GM21825 (cell line): ENCODE measurements around the gene POU4F1.

Experiments used
- ATAC-seq: cut with Tn5 transposase; IDR thresholded peaks from one replicate; pipeline ENCODE4 v1.9.1; 2021; ENCODE audit warnings: mild to moderate bottlenecking, moderate library complexity; ENCODE audit not compliant: unreplicated experiment

The POU4F1 gene

GRCh38 chr13:78593652-78594455 is 9.5 kb downstream of the POU4F1 start:
- ATAC-seq, result no peak

GRCh38 chr13:78593129-78593528 is 10.2 kb downstream of the POU4F1 start:
- ATAC-seq, result no peak

- ATAC-seq, result no peak
Observed at GRCh38 chr13:78592584-78592983, 10.8 kb downstream of the POU4F1 start.

GRCh38 chr13:78589206-78589605 is 14.1 kb downstream of the POU4F1 start:
- no peak for ATAC-seq

GRCh38 chr13:78587395-78587794 is 16.0 kb downstream of the POU4F1 start:
- ATAC-seq, result no peak

- no peak for ATAC-seq
Observed at GRCh38 chr13:78586706-78587105, 16.6 kb downstream of the POU4F1 start.

- ATAC-seq, result no peak
Observed at GRCh38 chr13:78576261-78576660, 27.1 kb downstream of the POU4F1 start.

GRCh38 chr13:78572459-78572858 is 30.9 kb downstream of the POU4F1 start:
- ATAC-seq, result no peak

- no peak for ATAC-seq
Observed at GRCh38 chr13:78569029-78569428, 34.3 kb downstream of the POU4F1 start.

GRCh38 chr13:78566631-78567030 is 36.7 kb downstream of the POU4F1 start:
- ATAC-seq, result no peak

- no peak for ATAC-seq
Observed at GRCh38 chr13:78562237-78562889, 41.0 kb downstream of the POU4F1 start.
